ENCODE measurements around the gene PRKN. TPM values are rescaled to one million over a fixed set of nuclear protein-coding genes. Genes with fewer than 3 reads are reported as not detected.
A peak's percentile ranks its signal among the peaks of the same experiment; 100 is the strongest.

PRKN gene
- total and polyA plus RNA-seq, 5 donors from 2014 or later: 0.24 to 3.7 (median 2.5) TPM

GRCh38 chr6:162151021-162151665 lies 576.4 kb downstream of the PRKN start:
- no peaks in the 10 kb centered on the region for H3K36me3 ChIP-seq (ENCODE audit: control insufficient read depth, insufficient read depth, low read length)
- ATAC-seq (ENCODE audit: low read depth in 2 of 2) (no peak), DNase-seq (no peak)
- H3K36me3 Mint-ChIP-seq: no peaks in the 10 kb centered on the region
- peaks cover 0 to 6% (median 0%) of the 10 kb centered on the region in 7 donors for H3K9me3 Mint-ChIP-seq
- no peaks in the 10 kb centered on the region for H3K27me3 Mint-ChIP-seq
- no peak overlapping the region for H3K27ac ChIP-seq (ENCODE audit: insufficient read depth, low read length, poor library complexity, severe bottlenecking)
- no peaks in the 10 kb centered on the region for H3K9me3 ChIP-seq (ENCODE audit: control insufficient read depth in 2 of 2, low read length in 2 of 2)
- H3K4me3 Mint-ChIP-seq: no peak overlapping the region
- no peaks in the 10 kb centered on the region for H3K4me1 ChIP-seq (ENCODE audit: control insufficient read depth, insufficient read depth, low read length, poor library complexity, severe bottlenecking)
- H3K4me3 ChIP-seq (ENCODE audit: low read depth, low read length): no peak overlapping the region
- no peak overlapping the region for H3K27ac Mint-ChIP-seq
- H3K27me3 ChIP-seq (ENCODE audit: control insufficient read depth, insufficient read depth, low read length): no peaks in the 10 kb centered on the region
- peaks cover 0 to 4% (median 0%) of the 10 kb centered on the region in 4 donors for H3K4me1 Mint-ChIP-seq

- H3K9me3 ChIP-seq (ENCODE audit: control insufficient read depth in 2 of 2, low read length in 2 of 2): no peaks in the 10 kb centered on the region
- no peak overlapping the region for H3K27ac ChIP-seq (ENCODE audit: insufficient read depth, low read length, poor library complexity, severe bottlenecking)
- H3K4me3 ChIP-seq (ENCODE audit: low read depth, low read length): no peak overlapping the region
- Mint-ChIP-seq H3K27me3 (no peaks in the 10 kb centered on the region), H3K27ac (no peak overlapping the region), H3K36me3 (no peaks in the 10 kb centered on the region), H3K4me1 (peaks cover 0 to 4% (median 0%) of the 10 kb centered on the region in 4 donors), H3K4me3 (no peak overlapping the region), H3K9me3 (peaks cover 0 to 6% (median 2%) of the 10 kb centered on the region in 7 donors)
- no peak for ATAC-seq (ENCODE audit: low read depth in 2 of 2)
- H3K27me3 ChIP-seq (ENCODE audit: control insufficient read depth, insufficient read depth, low read length): no peaks in the 10 kb centered on the region
- no peak for DNase-seq
- H3K36me3 ChIP-seq (ENCODE audit: control insufficient read depth, insufficient read depth, low read length): no peaks in the 10 kb centered on the region
- no peaks in the 10 kb centered on the region for H3K4me1 ChIP-seq (ENCODE audit: control insufficient read depth, insufficient read depth, low read length, poor library complexity, severe bottlenecking)
These were observed 577.3 kb downstream of the PRKN start for GRCh38 chr6:162150295-162150694.

GRCh38 chr6:162149786-162150185 lies 577.8 kb downstream of the PRKN start:
- no peaks in the 10 kb centered on the region for H3K27me3 ChIP-seq (ENCODE audit: control insufficient read depth, insufficient read depth, low read length)

GRCh38 chr6:162147805-162148204 lies 579.8 kb downstream of the PRKN start:
- Mint-ChIP-seq H3K4me3 (no peak overlapping the region), H3K4me1 (peaks cover 0 to 4% (median 0%) of the 10 kb centered on the region in 4 donors), H3K36me3 (no peaks in the 10 kb centered on the region), H3K9me3 (peaks cover 0 to 9% (median 4%) of the 10 kb centered on the region in 7 donors), H3K27ac (no peak overlapping the region), H3K27me3 (no peaks in the 10 kb centered on the region)
- Histone ChIP-seq H3K9me3 (ENCODE audit: control insufficient read depth in 2 of 2, low read length in 2 of 2) (no peaks in the 10 kb centered on the region), H3K27ac (ENCODE audit: insufficient read depth, low read length, poor library complexity, severe bottlenecking) (no peak overlapping the region), H3K27me3 (ENCODE audit: control insufficient read depth, insufficient read depth, low read length) (no peaks in the 10 kb centered on the region), H3K36me3 (ENCODE audit: control insufficient read depth, insufficient read depth, low read length) (no peaks in the 10 kb centered on the region), H3K4me3 (ENCODE audit: low read depth, low read length) (no peak overlapping the region), H3K4me1 (ENCODE audit: control insufficient read depth, insufficient read depth, low read length, poor library complexity, severe bottlenecking) (no peaks in the 10 kb centered on the region)
- DNase-seq (no peak), ATAC-seq (ENCODE audit: low read depth in 2 of 2) (no peak)

More at GRCh38 chr6:162149786-162150185, 577.8 kb downstream of the PRKN start:
- H3K4me1 ChIP-seq (ENCODE audit: control insufficient read depth, insufficient read depth, low read length, poor library complexity, severe bottlenecking): no peaks in the 10 kb centered on the region
- DNase-seq (no peak), ATAC-seq (ENCODE audit: low read depth in 2 of 2) (no peak)
- no peaks in the 10 kb centered on the region for H3K36me3 ChIP-seq (ENCODE audit: control insufficient read depth, insufficient read depth, low read length)
- Mint-ChIP-seq H3K27me3 (no peaks in the 10 kb centered on the region), H3K9me3 (peaks cover 0 to 6% (median 2%) of the 10 kb centered on the region in 7 donors), H3K4me3 (no peak overlapping the region), H3K4me1 (peaks cover 0 to 4% (median 0%) of the 10 kb centered on the region in 4 donors), H3K27ac (no peak overlapping the region), H3K36me3 (no peaks in the 10 kb centered on the region)
- H3K27ac ChIP-seq (ENCODE audit: insufficient read depth, low read length, poor library complexity, severe bottlenecking): no peak overlapping the region
- no peak overlapping the region for H3K4me3 ChIP-seq (ENCODE audit: low read depth, low read length)
- H3K9me3 ChIP-seq (ENCODE audit: control insufficient read depth in 2 of 2, low read length in 2 of 2): no peaks in the 10 kb centered on the region

- no peak overlapping the region for H3K4me3 ChIP-seq (ENCODE audit: low read depth, low read length)
- H3K27ac ChIP-seq (ENCODE audit: insufficient read depth, low read length, poor library complexity, severe bottlenecking): no peak overlapping the region
- Mint-ChIP-seq H3K9me3 (peaks cover 0 to 9% (median 3%) of the 10 kb centered on the region in 7 donors), H3K27ac (no peak overlapping the region), H3K27me3 (no peaks in the 10 kb centered on the region), H3K4me3 (no peak overlapping the region), H3K4me1 (peaks cover 0 to 4% (median 0%) of the 10 kb centered on the region in 4 donors), H3K36me3 (no peaks in the 10 kb centered on the region)
- no peaks in the 10 kb centered on the region for H3K4me1 ChIP-seq (ENCODE audit: control insufficient read depth, insufficient read depth, low read length, poor library complexity, severe bottlenecking)
- no peaks in the 10 kb centered on the region for H3K36me3 ChIP-seq (ENCODE audit: control insufficient read depth, insufficient read depth, low read length)
- DNase-seq: no peak
- ATAC-seq (ENCODE audit: low read depth in 2 of 2): no peak
- H3K27me3 ChIP-seq (ENCODE audit: control insufficient read depth, insufficient read depth, low read length): no peaks in the 10 kb centered on the region
- no peaks in the 10 kb centered on the region for H3K9me3 ChIP-seq (ENCODE audit: control insufficient read depth in 2 of 2, low read length in 2 of 2)
These were observed 580.3 kb downstream of the PRKN start for GRCh38 chr6:162147281-162147680.

DNA sequence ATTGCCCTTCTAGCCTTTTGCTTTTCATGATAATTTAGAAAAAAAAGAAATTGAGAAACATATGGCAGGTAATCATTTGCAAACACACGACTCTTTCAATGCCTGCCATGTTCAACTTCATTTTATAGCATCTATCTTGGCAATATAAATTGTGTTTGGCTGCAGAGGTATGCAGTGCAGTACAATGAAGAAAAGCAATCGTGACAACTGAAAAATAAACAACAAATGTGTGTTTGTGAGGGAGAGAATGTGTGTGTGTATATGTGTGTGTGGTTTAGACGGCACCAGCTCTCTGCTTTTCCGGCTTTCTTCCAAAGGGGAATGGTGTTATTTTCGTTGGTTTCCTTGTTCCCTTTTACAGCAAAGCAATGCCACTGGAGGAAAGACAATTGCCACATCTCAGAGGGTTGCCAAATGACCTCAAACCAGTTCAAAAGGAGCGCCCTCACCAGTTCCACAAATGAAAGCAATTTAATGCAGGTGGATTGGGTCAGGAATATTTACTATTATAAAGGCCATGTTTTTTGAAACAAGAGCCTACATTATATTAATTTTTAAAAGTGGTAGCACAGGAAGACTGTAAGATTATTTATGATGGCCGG lies 587.2 kb downstream of the PRKN start:
- DNase-seq (no peak), ATAC-seq (ENCODE audit: low read depth in 2 of 2) (no peak)
- no peaks in the 10 kb centered on the region for H3K36me3 ChIP-seq (ENCODE audit: control insufficient read depth, insufficient read depth, low read length)
- H3K27me3 Mint-ChIP-seq: no peaks in the 10 kb centered on the region
- no peaks in the 10 kb centered on the region for H3K4me1 ChIP-seq (ENCODE audit: control insufficient read depth, insufficient read depth, low read length, poor library complexity, severe bottlenecking)
- no peaks in the 10 kb centered on the region for H3K36me3 Mint-ChIP-seq
- H3K27ac ChIP-seq (ENCODE audit: insufficient read depth, low read length, poor library complexity, severe bottlenecking): no peak overlapping the region
- no peak overlapping the region for H3K4me3 ChIP-seq (ENCODE audit: low read depth, low read length)
- peaks cover 3 to 5% of the 10 kb centered on the region in 2 experiments for H3K9me3 ChIP-seq (ENCODE audit: control insufficient read depth in 2 of 2, low read length in 2 of 2)
- H3K4me1 Mint-ChIP-seq: no peaks in the 10 kb centered on the region
- peak overlapping the region in 1 of 4 donors; percentile 39 for H3K4me3 Mint-ChIP-seq
- no peak overlapping the region for H3K27ac Mint-ChIP-seq
- H3K9me3 Mint-ChIP-seq: peaks cover 4 to 29% (median 10%) of the 10 kb centered on the region in 7 donors
- no peaks in the 10 kb centered on the region for H3K27me3 ChIP-seq (ENCODE audit: control insufficient read depth, insufficient read depth, low read length)

DNA sequence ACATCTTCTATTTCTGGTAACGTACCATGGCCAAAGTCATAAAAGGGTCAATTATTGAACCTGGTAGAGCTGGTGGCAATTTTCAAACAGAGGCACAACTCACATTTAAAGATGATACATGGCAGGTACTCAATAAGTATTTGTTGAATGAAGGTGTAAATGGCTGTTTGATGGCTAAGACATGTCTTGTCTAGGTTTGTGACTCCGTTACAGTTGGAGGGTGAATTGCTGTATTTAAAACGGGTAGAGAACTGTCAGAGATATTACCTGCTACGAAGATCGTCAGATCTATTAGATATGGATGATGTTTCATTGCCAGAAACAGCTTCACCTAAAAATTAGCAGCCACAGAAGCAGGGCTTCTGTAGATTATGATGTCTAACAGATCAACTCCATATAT lies 601.9 kb downstream of the PRKN start:
- no peak for ATAC-seq (ENCODE audit: low read depth in 2 of 2)
- Histone ChIP-seq H3K27ac (ENCODE audit: insufficient read depth, low read length, poor library complexity, severe bottlenecking) (no peak overlapping the region), H3K36me3 (ENCODE audit: control insufficient read depth, insufficient read depth, low read length) (no peaks in the 10 kb centered on the region), H3K4me1 (ENCODE audit: control insufficient read depth, insufficient read depth, low read length, poor library complexity, severe bottlenecking) (no peaks in the 10 kb centered on the region), H3K9me3 (ENCODE audit: control insufficient read depth in 2 of 2, low read length in 2 of 2) (no peaks in the 10 kb centered on the region), H3K4me3 (ENCODE audit: low read depth, low read length) (no peak overlapping the region), H3K27me3 (ENCODE audit: control insufficient read depth, insufficient read depth, low read length) (no peaks in the 10 kb centered on the region)
- H3K4me1 Mint-ChIP-seq: no peaks in the 10 kb centered on the region
- no peak overlapping the region for H3K4me3 Mint-ChIP-seq
- H3K27ac Mint-ChIP-seq: no peak overlapping the region
- DNase-seq: no peak
- no peaks in the 10 kb centered on the region for H3K36me3 Mint-ChIP-seq
- H3K9me3 Mint-ChIP-seq: peaks cover 0 to 5% (median 2%) of the 10 kb centered on the region in 7 donors
- H3K27me3 Mint-ChIP-seq: no peaks in the 10 kb centered on the region
